Measurements from ENCODE around the gene MACROH2A1.

The MACROH2A1 gene

GRCh38 chr5:135398855-135399793 is at the start of gene MACROH2A1:
Gene MACROH2A1, minus strand, starts transcription at chr5:135399231. Its CDS starts 10,138 bp downstream, at chr5:135389093.
- in situ Hi-C loops (cut with MboI; ENCODE audit: low sequenced_read_pairs), result no loop called here

- in situ Hi-C loops (cut with MboI; ENCODE audit: low sequenced_read_pairs), result no loop called here
These were observed 49.2 kb upstream of the MACROH2A1 start for GRCh38 chr5:135448071-135448739.

GRCh38 chr5:135447298-135447929 is 48.4 kb upstream of the MACROH2A1 start, which contains the start of gene DCANP1:
Gene DCANP1, minus strand, starts transcription at chr5:135447348. Its CDS starts 240 bp downstream, at chr5:135447108.
- in situ Hi-C loops (cut with MboI; ENCODE audit: low sequenced_read_pairs), result no loop called here

GRCh38 chr5:135446615-135447014 is 47.6 kb upstream of the MACROH2A1 start:
- in situ Hi-C loops (cut with MboI; ENCODE audit: low sequenced_read_pairs), result no loop called here

GRCh38 chr5:135446206-135446605 is 47.2 kb upstream of the MACROH2A1 start:
- in situ Hi-C loops (cut with MboI; ENCODE audit: low sequenced_read_pairs), result no loop called here

- in situ Hi-C loops (cut with MboI; ENCODE audit: low sequenced_read_pairs), result no loop called here
These were observed 46.4 kb upstream of the MACROH2A1 start for GRCh38 chr5:135445306-135445985.

- in situ Hi-C loops (cut with MboI; ENCODE audit: low sequenced_read_pairs), result no loop called here
These were observed 45.9 kb upstream of the MACROH2A1 start for GRCh38 chr5:135444881-135445280.

- in situ Hi-C loops (cut with MboI; ENCODE audit: low sequenced_read_pairs), result no loop called here
These were observed 45.3 kb upstream of the MACROH2A1 start for GRCh38 chr5:135444360-135444759.

GRCh38 chr5:135443161-135443960 is 44.3 kb upstream of the MACROH2A1 start:
- in situ Hi-C loops (cut with MboI; ENCODE audit: low sequenced_read_pairs), result no loop called here

GRCh38 chr5:135442431-135443160 is 43.6 kb upstream of the MACROH2A1 start:
- in situ Hi-C loops (cut with MboI; ENCODE audit: low sequenced_read_pairs), result no loop called here

GRCh38 chr5:135441919-135442318 is 42.9 kb upstream of the MACROH2A1 start:
- in situ Hi-C loops (cut with MboI; ENCODE audit: low sequenced_read_pairs), result no loop called here

GRCh38 chr5:135441350-135441831 is 42.4 kb upstream of the MACROH2A1 start:
- in situ Hi-C loops (cut with MboI; ENCODE audit: low sequenced_read_pairs), result no loop called here

- in situ Hi-C loops (cut with MboI; ENCODE audit: low sequenced_read_pairs), result no loop called here
These were observed 41.9 kb upstream of the MACROH2A1 start for GRCh38 chr5:135440916-135441315.

GRCh38 chr5:135439231-135440205 is 40.5 kb upstream of the MACROH2A1 start:
- in situ Hi-C loops (cut with MboI; ENCODE audit: low sequenced_read_pairs), result no loop called here

GRCh38 chr5:135438636-135439221 is 39.7 kb upstream of the MACROH2A1 start:
- in situ Hi-C loops (cut with MboI; ENCODE audit: low sequenced_read_pairs), result no loop called here

GRCh38 chr5:135437796-135438560 is 38.9 kb upstream of the MACROH2A1 start:
- in situ Hi-C loops (cut with MboI; ENCODE audit: low sequenced_read_pairs), result no loop called here

- in situ Hi-C loops (cut with MboI; ENCODE audit: low sequenced_read_pairs), result no loop called here
These were observed 38.4 kb upstream of the MACROH2A1 start for GRCh38 chr5:135437422-135437795.

Measured in HL-60/S4 (cell line).